HS-27A (cell line): ENCODE measurements around the gene MYH11.
A peak's percentile ranks its signal among the peaks of the same experiment; 100 is the strongest.
"Not testable (repeated sequence)": the region's sequence is repeated elsewhere in the genome, so short reads cannot be mapped to it uniquely, and the experiment has no call there.

Source experiments
- DNase-seq: peaks from one replicate; pipeline ENCODE4 v3.0.0-alpha.2; 2012; ENCODE audit warnings: low read depth, missing footprints

The MYH11 gene

DNA sequence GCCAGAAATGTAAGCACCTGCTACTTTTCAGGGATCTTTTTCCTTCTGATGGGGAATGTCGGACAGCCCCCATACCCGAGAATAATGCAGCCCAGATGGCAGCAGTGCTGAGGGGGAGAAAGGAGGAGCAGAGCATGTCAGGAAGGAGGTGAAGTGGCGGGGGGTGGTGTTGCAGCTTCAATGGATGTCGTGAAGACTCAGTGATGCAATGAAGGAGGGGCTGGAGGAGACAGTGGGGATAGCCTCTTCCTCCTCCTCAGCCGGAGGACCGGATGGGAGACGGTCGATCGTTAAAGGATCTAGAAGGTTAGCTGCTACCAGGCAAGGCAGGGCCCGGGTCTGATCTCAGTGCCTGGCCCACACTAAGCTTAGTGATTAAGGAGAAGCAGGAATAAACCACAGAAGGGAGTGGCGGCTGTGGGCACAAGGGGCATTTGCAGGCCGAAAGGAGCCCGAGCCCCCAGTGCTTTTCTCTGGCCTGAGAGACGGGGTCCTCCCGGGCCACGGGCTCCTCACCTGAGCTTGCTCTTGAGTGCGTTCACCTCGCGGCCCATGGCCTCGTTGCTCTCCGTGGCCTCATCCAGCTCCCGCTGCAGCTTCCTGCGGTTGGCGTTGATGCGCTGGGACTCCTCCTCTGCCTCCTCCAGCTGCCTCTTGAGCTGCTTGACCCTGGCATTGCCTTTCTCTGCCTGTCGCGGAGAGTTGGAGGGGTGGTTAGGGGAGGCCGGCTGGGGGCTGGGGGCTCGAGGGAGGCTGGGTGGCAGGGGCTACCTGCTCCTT, 142.2 kb downstream of the MYH11 start:
- no peak for DNase-seq

DNA sequence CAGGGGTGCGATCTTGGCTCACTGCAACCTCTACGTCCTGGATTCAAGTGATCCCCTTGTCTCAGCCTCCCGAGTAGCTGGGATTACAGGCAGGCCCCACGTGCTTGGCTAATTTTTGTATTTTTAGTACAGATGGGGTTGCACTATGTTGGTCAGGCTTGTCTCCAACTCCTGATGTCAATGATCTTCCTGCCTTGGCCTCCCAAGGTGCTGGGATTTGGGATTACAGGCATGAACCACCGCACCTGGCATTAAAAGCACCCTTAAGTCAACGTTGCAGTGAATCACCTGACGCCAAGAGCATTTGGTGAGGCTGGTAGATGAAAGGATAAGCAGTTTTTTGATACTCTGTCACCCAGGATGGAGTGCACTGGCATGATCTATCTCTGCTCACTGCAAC, 147.8 kb downstream of the MYH11 start:
- DNase-seq, result no peak

- no peak for DNase-seq
Observed at GRCh38 chr16:15708096-15708495, 148.7 kb downstream of the MYH11 start.

DNA sequence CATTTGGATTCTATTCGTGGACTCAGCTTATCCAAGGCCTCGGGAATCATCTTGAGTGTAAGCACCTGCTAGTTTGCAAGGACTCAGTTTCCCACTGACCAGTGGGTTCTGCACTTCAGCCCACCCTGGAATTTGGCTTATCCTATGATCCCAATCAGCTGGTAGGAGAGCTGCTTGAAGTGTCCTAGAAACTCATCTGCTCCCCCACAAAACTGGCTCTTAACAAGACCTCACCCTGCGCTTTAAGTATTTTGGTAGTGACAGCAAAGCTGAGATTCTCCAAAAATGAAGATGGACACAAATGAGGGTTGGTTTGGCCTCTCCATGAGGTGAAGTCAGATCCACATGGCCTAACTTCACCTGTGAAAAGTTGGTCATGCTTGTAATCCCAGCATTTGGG, 149.5 kb downstream of the MYH11 start:
- DNase-seq, result no peak

DNA sequence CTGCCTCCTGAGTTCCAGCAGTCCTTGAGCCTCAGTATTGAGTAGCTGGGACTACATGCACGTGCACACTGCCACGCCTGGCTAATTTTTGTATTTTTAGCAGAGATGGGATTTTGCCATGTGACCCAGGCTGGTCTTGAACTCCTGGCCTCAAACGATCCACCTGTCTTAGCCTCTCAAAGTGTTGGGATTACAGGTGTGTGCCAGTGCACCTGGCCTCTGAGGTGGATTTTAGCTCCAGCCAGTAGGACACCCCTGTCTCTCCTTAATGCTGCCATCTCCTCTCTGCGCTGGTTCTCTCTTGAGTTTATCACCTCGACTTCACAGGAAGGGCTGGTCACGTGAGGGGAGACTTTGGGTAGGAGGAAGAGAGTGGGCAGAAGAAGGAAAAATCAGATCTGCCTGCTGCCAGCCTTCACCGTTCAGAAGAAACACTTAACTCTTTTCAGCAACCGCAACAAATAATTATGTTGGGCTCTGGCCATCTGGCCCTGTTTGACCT, 151.7 kb downstream of the MYH11 start:
- DNase-seq, result no peak

GRCh38 chr16:15704545-15704987, 152.3 kb downstream of the MYH11 start:
- DNase-seq, result peak; percentile 30

- DNase-seq, result no peak
Observed at GRCh38 chr16:15703029-15703736, 153.6 kb downstream of the MYH11 start.

GRCh38 chr16:15701975-15702970, 154.6 kb downstream of the MYH11 start:
- DNase-seq, result no peak

GRCh38 chr16:15701367-15701766, 155.5 kb downstream of the MYH11 start:
- no peak for DNase-seq

DNA sequence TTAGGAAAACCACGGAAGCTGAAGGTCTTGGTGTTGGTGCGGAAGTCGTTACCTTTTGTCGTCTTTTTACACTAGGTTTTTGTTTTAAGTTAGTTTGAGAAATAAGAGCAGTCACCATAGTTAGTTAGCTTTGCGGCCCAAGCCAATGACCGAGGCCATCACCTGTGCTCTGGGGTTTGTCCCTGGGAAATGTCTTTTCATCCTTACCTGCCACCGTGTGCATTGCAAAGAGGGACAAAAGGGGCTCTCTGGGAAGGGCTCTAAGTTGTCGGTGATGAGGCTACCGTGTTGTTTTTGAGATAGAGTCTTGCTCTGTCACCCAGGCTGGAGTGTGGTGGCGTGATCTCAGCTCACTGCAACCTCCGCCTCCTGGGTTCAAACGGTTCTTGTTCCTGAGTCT, 157.0 kb downstream of the MYH11 start:
- no peak for DNase-seq

GRCh38 chr16:15694499-15694898, 162.3 kb downstream of the MYH11 start:
- DNase-seq, result no peak

GRCh38 chr16:15692508-15692907, 164.3 kb downstream of the MYH11 start:
- DNase-seq, result not testable (repeated sequence)

DNA sequence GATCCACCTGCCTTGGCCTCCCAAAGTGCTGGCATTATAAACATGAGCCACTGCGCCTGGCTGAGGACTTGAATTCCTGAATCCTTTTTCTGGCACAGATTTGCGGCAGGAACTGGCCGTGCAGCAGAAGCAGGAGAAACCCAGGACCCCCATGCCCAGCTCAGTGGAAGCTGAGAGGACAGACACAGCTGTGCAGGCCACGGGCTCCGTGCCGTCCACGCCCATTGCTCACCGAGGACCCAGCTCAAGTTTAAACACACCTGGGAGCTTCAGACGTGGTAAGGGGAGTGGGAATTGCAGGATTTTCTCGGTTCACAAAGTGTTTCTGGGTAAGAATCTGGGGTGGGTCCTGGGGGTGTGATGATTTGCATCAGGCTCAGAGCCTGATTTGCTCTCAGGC, 165.8 kb downstream of the MYH11 start:
- no peak for DNase-seq

DNA sequence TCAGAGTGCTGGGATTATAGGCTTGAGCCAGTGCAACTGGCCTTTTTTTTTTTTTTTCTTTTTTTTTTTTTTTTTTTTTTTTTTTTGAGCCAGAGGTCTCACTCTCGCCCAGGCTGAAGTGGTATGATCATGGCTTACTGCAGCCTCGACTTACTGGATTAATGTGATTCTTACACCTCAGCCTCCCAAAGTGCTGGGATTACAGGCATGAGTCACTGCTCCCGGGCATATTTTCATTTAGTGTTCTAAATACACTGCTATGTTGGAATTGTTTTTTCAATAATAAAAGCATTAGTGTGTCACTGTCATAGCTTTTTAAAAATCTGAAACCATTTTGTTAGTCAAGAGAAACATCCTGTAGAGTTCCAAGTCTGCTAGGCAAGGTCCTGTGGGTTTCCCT, 166.5 kb downstream of the MYH11 start:
- peak; percentile 50 for DNase-seq

DNA sequence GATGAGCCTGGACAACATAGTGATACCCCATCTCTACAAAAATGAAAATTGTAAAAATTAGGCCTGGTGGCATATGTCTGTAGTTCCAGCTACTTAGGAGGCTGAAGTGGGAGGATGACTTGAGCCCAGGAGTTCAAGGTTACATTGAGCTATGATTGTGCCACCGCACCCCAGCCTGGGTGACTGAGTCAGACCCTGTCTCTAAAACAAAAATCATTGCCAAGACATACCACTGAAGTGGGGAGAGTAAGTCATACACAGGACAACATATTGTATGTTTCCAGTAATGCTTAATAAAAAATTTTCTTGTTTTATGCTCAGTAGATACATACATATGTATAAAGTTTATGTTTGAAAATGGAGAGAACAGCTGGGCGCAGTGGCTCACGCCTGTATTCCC, 167.5 kb downstream of the MYH11 start:
- DNase-seq, result no peak

GRCh38 chr16:15686287-15686686, 170.5 kb downstream of the MYH11 start:
- DNase-seq, result no peak

- DNase-seq, result no peak
Observed at GRCh38 chr16:15682105-15682570, 174.7 kb downstream of the MYH11 start.

GRCh38 chr16:15677447-15677846, 179.4 kb downstream of the MYH11 start:
- DNase-seq, result no peak

DNA sequence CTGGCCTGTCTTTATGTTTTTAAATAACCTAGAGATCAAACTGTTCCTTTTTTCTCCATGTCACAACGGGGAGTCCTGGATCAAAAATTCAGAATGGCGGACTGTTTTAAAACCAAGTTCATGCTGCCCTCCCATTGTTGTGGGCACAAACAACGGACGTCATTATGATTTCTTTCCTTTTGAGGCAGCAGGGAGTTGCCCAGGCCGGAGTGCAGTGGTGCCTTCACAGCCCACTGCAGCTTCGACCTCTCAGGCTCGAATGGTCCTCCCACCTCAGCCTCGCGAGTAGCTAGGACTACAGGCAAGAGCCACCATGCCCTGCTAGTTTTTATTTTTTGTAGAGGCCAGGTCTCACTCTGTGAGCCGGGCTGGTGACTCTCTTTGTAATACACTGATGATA, 180.3 kb downstream of the MYH11 start:
- no peak for DNase-seq

GRCh38 chr16:15674571-15674970, 182.3 kb downstream of the MYH11 start:
- DNase-seq, result no peak

- no peak for DNase-seq
Observed at GRCh38 chr16:15672514-15673167, 184.2 kb downstream of the MYH11 start.
